Retinal pigment epithelial cell (primary cell): Measurements from ENCODE around the gene CLIC5.

Experiments
- DNase-seq: peaks from one replicate; pipeline ENCODE4 v3.0.0-alpha.2; 2010; ENCODE audit warnings: low read depth
- H3K4me3 ChIP-seq: 2 replicates; pipeline ENCODE4 v1.5.1; 2011; ENCODE audit warnings: mild to moderate bottlenecking, low read length, control low read depth, moderate library complexity
- TF ChIP-seq, protein P1 (sequence below): conservative IDR thresholded peaks from 2 replicates; pipeline ENCODE4 v1.5.1; 2011; ENCODE audit warnings: low read depth, low read length, control low read depth, inconsistent platforms

Gene CLIC5

GRCh38 chr6:45956663-45957062 is 59.0 kb downstream of the CLIC5 start:
- TF ChIP-seq, protein P1, sequence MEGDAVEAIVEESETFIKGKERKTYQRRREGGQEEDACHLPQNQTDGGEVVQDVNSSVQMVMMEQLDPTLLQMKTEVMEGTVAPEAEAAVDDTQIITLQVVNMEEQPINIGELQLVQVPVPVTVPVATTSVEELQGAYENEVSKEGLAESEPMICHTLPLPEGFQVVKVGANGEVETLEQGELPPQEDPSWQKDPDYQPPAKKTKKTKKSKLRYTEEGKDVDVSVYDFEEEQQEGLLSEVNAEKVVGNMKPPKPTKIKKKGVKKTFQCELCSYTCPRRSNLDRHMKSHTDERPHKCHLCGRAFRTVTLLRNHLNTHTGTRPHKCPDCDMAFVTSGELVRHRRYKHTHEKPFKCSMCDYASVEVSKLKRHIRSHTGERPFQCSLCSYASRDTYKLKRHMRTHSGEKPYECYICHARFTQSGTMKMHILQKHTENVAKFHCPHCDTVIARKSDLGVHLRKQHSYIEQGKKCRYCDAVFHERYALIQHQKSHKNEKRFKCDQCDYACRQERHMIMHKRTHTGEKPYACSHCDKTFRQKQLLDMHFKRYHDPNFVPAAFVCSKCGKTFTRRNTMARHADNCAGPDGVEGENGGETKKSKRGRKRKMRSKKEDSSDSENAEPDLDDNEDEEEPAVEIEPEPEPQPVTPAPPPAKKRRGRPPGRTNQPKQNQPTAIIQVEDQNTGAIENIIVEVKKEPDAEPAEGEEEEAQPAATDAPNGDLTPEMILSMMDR = no peak
- no peak for DNase-seq
- H3K4me3 ChIP-seq = no peak overlapping the region

DNA sequence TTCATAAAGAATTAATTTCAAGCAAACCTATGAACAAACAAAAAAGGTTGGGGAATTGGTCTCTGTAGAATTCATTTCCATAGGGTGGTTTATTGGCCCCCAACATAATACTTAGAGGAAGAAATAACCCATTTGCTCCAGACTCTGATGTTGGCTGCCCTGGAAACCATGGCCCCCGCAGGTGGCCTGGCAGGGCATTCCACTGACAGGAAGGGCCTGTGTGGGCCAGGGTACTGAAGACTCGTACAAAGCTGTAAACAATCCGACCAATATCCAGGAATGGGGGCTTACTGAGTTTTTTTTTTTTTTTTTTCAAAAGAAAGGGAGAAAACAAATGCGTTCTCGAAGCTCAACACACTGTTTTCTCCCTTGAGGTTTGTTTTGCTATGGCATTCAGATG is 59.5 kb downstream of the CLIC5 start:
- TF ChIP-seq, protein P1 = no peak

GRCh38 chr6:45955597-45955996 is 60.1 kb downstream of the CLIC5 start:
- TF ChIP-seq, protein P1 = no peak

More for the DNA sequence above, 59.5 kb downstream of the CLIC5 start:
- H3K4me3 ChIP-seq = no peak overlapping the region
- DNase-seq = no peak

DNA sequence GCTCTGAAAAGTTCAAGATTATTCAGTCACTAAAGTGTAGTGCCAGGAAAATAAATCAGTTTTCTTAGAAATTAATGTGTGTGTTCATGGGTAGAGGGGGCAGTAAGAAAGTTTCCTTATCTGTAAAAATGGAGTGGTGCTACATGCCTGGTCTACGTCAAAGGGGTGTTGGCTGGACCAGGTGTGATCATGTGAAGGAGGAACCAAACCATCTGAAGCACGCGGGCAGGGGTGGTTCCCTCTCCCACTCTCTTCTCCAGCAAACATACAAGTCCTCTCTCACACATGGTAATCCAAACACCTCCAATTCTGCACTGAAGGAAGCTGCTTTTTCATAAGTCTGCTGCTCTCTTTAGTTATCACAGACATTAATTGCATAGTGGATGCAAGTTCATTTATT is 63.1 kb downstream of the CLIC5 start:
- DNase-seq = no peak
- no peak overlapping the region for H3K4me3 ChIP-seq
- TF ChIP-seq, protein P1 = no peak

More at GRCh38 chr6:45955597-45955996, 60.1 kb downstream of the CLIC5 start:
- no peak for DNase-seq
- H3K4me3 ChIP-seq = no peak overlapping the region

DNA sequence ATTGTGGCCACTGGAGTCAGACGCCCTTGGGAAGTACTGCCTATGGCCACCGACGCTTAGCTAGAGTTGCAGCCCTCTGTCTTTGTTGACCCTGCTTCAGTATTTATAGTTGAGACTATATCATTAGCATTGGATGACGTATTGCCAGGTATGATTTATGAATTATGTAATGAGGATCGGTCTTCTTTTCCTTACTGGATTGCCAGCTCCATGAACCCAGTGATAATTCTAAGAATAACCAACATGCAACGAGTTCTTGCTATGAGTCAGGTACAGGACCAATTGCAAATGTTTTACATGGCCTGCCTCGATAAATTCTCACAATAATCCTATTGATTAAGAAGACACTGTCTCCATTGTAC is 63.5 kb downstream of the CLIC5 start:
- DNase-seq = no peak
- TF ChIP-seq, protein P1 = no peak
- no peak overlapping the region for H3K4me3 ChIP-seq

DNA sequence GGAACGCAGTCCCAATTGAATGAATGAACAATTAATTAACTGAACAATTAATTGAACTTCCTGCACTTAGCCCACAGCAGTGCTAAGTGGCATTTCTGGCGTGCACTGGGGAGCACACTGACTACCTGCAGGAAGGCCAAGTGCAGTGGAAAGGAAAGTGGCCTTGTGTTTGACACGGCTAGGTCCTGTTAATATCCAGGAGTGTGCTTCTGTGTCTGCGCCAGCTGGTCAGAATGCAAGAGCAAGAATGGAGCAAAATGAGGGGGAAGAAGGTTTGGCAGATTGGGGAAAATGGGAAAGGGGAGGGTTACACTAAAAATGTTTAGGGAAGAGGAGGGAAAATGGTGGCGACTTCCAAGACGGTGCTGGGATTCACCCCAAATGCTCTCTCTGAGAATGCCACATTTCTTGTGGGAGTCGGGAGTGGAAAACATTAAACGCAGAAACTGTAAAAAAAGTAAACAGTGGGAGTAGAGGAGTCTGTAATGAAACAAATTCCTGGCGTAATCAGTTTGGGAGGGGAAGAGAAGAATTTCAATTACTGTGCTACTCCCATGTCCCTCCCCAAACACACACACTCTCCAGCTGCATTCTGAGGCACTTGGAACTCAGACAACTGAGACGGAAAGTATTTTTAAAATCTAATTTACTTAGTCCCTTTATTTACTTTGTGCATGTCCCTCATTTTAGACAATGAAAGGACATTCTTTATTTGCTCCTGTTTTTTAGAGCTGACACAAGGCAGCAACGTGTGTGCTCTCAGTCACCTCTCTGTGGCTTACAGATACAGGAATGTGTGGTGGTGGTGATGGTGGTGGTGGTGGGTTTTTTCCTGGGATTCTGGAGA is 64.1 kb downstream of the CLIC5 start:
- H3K4me3 ChIP-seq = no peak overlapping the region
- TF ChIP-seq, protein P1 = no peak
- DNase-seq = no peak

- no peak for DNase-seq
- no peak overlapping the region for H3K4me3 ChIP-seq
- TF ChIP-seq, protein P1 = no peak
These were observed 66.4 kb downstream of the CLIC5 start for GRCh38 chr6:45949256-45949655.
